Left renal cortex interstitium (tissue), 4 donors: ENCODE results near the gene MMP25. TPM values are rescaled to one million over a fixed set of nuclear protein-coding genes. Genes with fewer than 3 reads are reported as not detected.
"Not testable (repeated sequence)": the region's sequence is repeated elsewhere in the genome, so short reads cannot be mapped to it uniquely, and the experiment has no call there.

ENCODE experiments used
- DNase-seq, 4 donors: peaks; one replicate each; pipeline ENCODE4 v3.0.0-alpha.2; 2013; ENCODE audit warnings: low read depth in 4 of 4, low spot score in 2 of 4, missing footprints in 1 of 4
- polyA plus RNA-seq, 4 donors: library from polyadenylated mRNA; unstranded; fragments of 120-200 nt; gene quantifications; one replicate each; pipeline ENCODE4 v1.2.1, GENCODE V29; 2013; ENCODE audit not compliant: insufficient read length in 4 of 4

The MMP25 gene
- polyA plus RNA-seq, 4 donors = 0.51 to 3.2 (median 1.2) TPM

GRCh38 chr16:3070608-3071111, 24.3 kb downstream of the MMP25 start:
- no peak for DNase-seq

- no peak for DNase-seq
These were observed 25.3 kb downstream of the MMP25 start for GRCh38 chr16:3071655-3072054.

GRCh38 chr16:3072148-3072547, 25.8 kb downstream of the MMP25 start:
- DNase-seq = not testable (repeated sequence)

- not testable (repeated sequence) for DNase-seq
These were observed 26.4 kb downstream of the MMP25 start for GRCh38 chr16:3072576-3073263.

GRCh38 chr16:3073448-3073847, 27.1 kb downstream of the MMP25 start:
- no peak for DNase-seq

- DNase-seq = no peak
These were observed 28.6 kb downstream of the MMP25 start for GRCh38 chr16:3074860-3075522.

- no peak for DNase-seq
These were observed 29.2 kb downstream of the MMP25 start for GRCh38 chr16:3075523-3075915.

- not testable (repeated sequence) for DNase-seq
These were observed 29.6 kb downstream of the MMP25 start for GRCh38 chr16:3075946-3076345.

- DNase-seq = no peak
These were observed 30.2 kb downstream of the MMP25 start for GRCh38 chr16:3076577-3076976.

GRCh38 chr16:3080024-3080423, 33.7 kb downstream of the MMP25 start:
- no peak for DNase-seq

GRCh38 chr16:3081957-3082356, 35.6 kb downstream of the MMP25 start:
- not testable (repeated sequence) for DNase-seq

- DNase-seq = not testable (repeated sequence)
These were observed 37.0 kb downstream of the MMP25 start for GRCh38 chr16:3083408-3083807.

- DNase-seq = no peak
These were observed 38.1 kb downstream of the MMP25 start for GRCh38 chr16:3084491-3084890.

- DNase-seq = no peak
These were observed 38.8 kb downstream of the MMP25 start for GRCh38 chr16:3084969-3085670.

GRCh38 chr16:3085868-3086595, 39.7 kb downstream of the MMP25 start:
- no peak for DNase-seq

GRCh38 chr16:3086596-3087242, 40.4 kb downstream of the MMP25 start:
- no peak for DNase-seq

GRCh38 chr16:3087243-3088235, 41.2 kb downstream of the MMP25 start:
- DNase-seq = no peak

GRCh38 chr16:3088450-3088849, 42.1 kb downstream of the MMP25 start:
- no peak for DNase-seq
